Kidney epithelial cell (primary cell): ENCODE measurements around the gene TSPYL4. TPM values are rescaled to one million over a fixed set of nuclear protein-coding genes. Genes with fewer than 3 reads are reported as not detected.

Experiments
- DNase-seq: peaks from one replicate; pipeline ENCODE4 v3.0.0-alpha.2; 2010; ENCODE audit warnings: low read depth
- H3K27me3 ChIP-seq: 2 replicates; pipeline ENCODE4 v1.6.0; 2011; ENCODE audit warnings: low read length; ENCODE audit not compliant: control insufficient read depth, insufficient read depth
- H3K36me3 ChIP-seq: 2 replicates; pipeline ENCODE4 v1.5.1; 2011; ENCODE audit warnings: low read length; ENCODE audit not compliant: control insufficient read depth, insufficient read depth
- H3K4me3 ChIP-seq: 2 replicates; pipeline ENCODE4 v1.5.1; 2011; ENCODE audit warnings: low read depth, mild to moderate bottlenecking, control low read depth, low read length
- total RNA-seq: library from RNA; depleted of rRNA; stranded (reverse); fragments of >200 nt; gene quantifications from 2 replicates; pipeline ENCODE4 v1.2.3, GENCODE V29; 2015
- TF ChIP-seq, protein P1 (sequence below): IDR thresholded peaks from 2 replicates; pipeline ENCODE4 v1.5.1; 2011; ENCODE audit warnings: mild to moderate bottlenecking, moderate library complexity, low read length, control low read depth, inconsistent platforms; ENCODE audit not compliant: insufficient read depth, poor library complexity, severe bottlenecking

Gene TSPYL4
- total RNA-seq, 1 donor from 2014 or later, result 13.5 TPM

DNA sequence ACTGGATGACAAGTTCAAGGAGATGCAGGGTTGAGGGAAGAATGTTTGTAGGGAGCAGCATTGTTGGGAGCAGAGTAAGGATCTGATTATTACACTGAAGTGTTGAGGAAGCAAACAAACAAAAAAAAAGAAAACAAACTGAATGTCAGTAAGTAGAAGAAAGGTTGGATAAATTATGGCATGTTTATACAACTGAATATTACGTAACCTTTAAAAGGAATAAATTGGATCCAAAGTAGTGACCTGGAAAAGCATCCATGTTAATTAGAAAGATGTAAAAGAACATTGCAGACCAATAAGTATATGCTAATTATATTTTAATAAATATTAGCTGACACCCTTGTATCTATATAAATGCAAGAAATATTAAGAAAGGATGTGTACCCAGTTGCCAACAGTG is 38.7 kb upstream of the TSPYL4 start:
- Histone ChIP-seq H3K36me3 (no peaks in the 10 kb centered on the region), H3K27me3 (no peaks in the 10 kb centered on the region), H3K4me3 (no peak overlapping the region)
- DNase-seq, result no peak
- TF ChIP-seq, protein P1, sequence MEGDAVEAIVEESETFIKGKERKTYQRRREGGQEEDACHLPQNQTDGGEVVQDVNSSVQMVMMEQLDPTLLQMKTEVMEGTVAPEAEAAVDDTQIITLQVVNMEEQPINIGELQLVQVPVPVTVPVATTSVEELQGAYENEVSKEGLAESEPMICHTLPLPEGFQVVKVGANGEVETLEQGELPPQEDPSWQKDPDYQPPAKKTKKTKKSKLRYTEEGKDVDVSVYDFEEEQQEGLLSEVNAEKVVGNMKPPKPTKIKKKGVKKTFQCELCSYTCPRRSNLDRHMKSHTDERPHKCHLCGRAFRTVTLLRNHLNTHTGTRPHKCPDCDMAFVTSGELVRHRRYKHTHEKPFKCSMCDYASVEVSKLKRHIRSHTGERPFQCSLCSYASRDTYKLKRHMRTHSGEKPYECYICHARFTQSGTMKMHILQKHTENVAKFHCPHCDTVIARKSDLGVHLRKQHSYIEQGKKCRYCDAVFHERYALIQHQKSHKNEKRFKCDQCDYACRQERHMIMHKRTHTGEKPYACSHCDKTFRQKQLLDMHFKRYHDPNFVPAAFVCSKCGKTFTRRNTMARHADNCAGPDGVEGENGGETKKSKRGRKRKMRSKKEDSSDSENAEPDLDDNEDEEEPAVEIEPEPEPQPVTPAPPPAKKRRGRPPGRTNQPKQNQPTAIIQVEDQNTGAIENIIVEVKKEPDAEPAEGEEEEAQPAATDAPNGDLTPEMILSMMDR, result no peak

DNA sequence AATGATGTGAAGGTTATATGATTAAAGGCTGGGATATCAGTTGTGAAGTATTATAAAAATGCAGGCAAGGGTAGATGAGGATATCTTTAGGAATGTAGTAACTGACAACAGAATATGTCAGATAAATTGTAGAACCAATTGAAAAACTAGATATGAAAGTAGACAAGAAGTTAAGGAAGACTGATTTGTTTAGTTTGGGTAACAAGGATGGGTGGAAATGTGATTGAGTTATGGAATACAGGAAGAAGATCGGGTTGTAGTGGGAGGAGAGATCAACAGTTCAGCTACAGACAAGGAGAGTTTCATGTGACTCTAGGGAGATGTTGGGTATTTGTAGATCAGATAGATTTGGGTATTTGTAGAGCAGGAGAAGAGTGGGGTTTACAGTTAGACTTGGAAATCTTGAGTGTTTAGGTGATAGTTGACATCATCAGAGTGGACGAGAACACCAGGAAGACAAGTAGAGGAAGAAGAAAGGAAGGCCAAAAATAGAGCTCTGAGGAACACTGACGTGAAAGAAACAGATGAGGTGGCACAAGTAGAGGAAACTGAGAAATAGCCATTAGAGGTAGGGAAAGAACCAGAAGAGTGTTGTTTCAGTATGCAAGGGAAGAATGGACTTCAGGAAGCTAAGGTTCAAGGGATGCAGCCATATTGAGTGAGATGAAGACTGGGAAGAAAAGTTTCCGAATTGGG is 38.0 kb upstream of the TSPYL4 start:
- H3K4me3 ChIP-seq, result no peak overlapping the region
- no peaks in the 10 kb centered on the region for H3K27me3 ChIP-seq
- H3K36me3 ChIP-seq, result no peaks in the 10 kb centered on the region
- no peak for DNase-seq
- TF ChIP-seq, protein P1, result no peak

DNA sequence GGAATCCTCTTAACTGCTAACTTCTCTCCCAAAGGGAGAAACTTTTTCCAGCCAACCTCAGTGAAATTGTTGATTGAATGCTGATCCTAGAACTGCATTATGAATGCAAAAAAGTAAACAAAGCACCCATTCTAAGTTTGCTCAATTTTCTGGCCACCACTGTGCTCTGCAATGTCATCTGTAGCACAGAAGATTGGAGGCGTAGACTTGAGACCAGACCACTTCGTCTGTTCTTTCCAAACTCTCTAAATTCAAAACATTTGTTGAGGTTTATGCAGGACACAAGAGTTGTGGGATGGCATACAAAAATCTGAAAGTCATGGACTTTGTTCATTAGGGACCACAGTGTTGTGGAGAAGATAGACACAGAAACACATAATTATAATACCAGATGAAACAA is 36.9 kb upstream of the TSPYL4 start:
- Histone ChIP-seq H3K27me3 (no peaks in the 10 kb centered on the region), H3K4me3 (no peak overlapping the region), H3K36me3 (no peaks in the 10 kb centered on the region)
- TF ChIP-seq, protein P1, result no peak
- no peak for DNase-seq

DNA sequence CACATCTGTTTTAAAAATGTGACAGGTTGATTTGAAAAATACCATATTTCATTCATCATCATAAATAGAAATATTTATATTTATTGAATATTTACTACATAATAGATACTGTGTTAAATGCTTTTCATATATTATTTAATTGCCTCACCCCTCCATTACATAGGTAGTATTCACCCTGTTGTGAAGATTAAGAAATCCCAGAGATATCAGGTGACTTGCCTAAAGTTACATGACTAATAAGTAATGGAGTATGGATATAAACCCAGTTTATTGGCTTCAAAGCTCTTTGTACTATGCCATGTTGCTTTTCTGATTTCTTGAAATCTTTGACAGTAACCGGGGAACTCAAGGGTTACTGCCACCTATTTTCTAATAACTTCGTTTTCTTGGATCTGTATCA is 36.0 kb upstream of the TSPYL4 start:
- TF ChIP-seq, protein P1, result no peak
- Histone ChIP-seq H3K4me3 (no peak overlapping the region), H3K36me3 (no peaks in the 10 kb centered on the region), H3K27me3 (no peaks in the 10 kb centered on the region)
- no peak for DNase-seq

- no peak for DNase-seq
- TF ChIP-seq, protein P1, result peak; percentile 77
- Histone ChIP-seq H3K27me3 (no peaks in the 10 kb centered on the region), H3K36me3 (no peaks in the 10 kb centered on the region), H3K4me3 (no peak overlapping the region)
Measured at GRCh38 chr6:116287689-116288282, 33.9 kb upstream of the TSPYL4 start.
